Right lobe of liver (tissue), 6 donors: ENCODE data around the gene LRRC8D. TPM values are rescaled to one million over a fixed set of nuclear protein-coding genes. Genes with fewer than 3 reads are reported as not detected.

Experiments used
- ATAC-seq, 4 donors: fragments of 200-7000 bp; cut with Tn5 transposase; one replicate each; pipeline ENCODE4 v1.9.1; 2020; ENCODE audit warnings: mild to moderate bottlenecking in 4 of 4, moderate library complexity in 4 of 4
- DNase-seq, 3 donors: peaks; one replicate each; pipeline ENCODE4 v3.0.0-alpha.2; 2020
- H3K27ac ChIP-seq, 3 donors: fragments of 200-600 bp; one replicate each; pipeline ENCODE4 v1.8.0; 2022
- H3K27me3 ChIP-seq, 2 donors: fragments of 200-600 bp; one replicate each; pipeline ENCODE4 v1.8.0; 2022
- H3K36me3 ChIP-seq, 4 donors: fragments of 200-600 bp; sonication (generic) in 1 of 4; one replicate each; pipeline versions ENCODE4 v1.5.1 to v1.8.0; 2017 to 2022; ENCODE audit warnings: control low read depth in 1 of 4
- H3K4me1 ChIP-seq, 4 donors: fragments of 200-600 bp; sonication (generic) in 1 of 4; one replicate each; pipeline versions ENCODE4 v1.5.1 to v1.8.0; 2017 to 2022; ENCODE audit warnings: control low read depth in 1 of 4
- H3K4me3 ChIP-seq, 3 donors: fragments of 200-600 bp; one replicate each; pipeline ENCODE4 v1.8.0; 2022
- H3K9me3 ChIP-seq, 4 donors: fragments of 200-600 bp; sonication (generic) in 1 of 4; one replicate each; pipeline versions ENCODE4 v1.5.1 to v1.8.0; 2017 to 2022; ENCODE audit warnings: control low read depth in 1 of 4
- POLR2A ChIP-seq: fragments of 450-650 bp; IDR thresholded peaks from one replicate; pipeline ENCODE4 v1.6.1; 2017; ENCODE audit warnings: antibody characterized with exemption, mild to moderate bottlenecking
- WGBS: methylation state at CpG from one replicate; pipeline ENCODE4 v1.1.6; 2018; ENCODE audit warnings: low coverage, low lambda C conversion rate; ENCODE audit not compliant: insufficient coverage; ENCODE audit errors: missing lambda C conversion rate; 5-methylcytosine and 5-hydroxymethylcytosine counted together
- intact Hi-C, 2 donors: fragments of 100-400 bp; cut with DNase I; formaldehyde crosslinking; loops; one replicate each; pipeline versions ENCODE4 v1.11.2 to v1.14.1; 2022
- total RNA-seq, 6 experiments: library from RNA; depleted of rRNA in 2 of 6; stranded (reverse); fragments of >200 nt in 2 of 6; fragmentation: NEBNext Ultra II Directional in 3 of 6; extraction: Animal tissue kit (Norgen Biotek cat#: 25700) in 3 of 6; gene quantifications; one replicate each; pipeline versions ENCODE4 v1.1.0 to v1.2.4, GENCODE V29; 2016 to 2023
- TF ChIP-seq, protein P1 (sequence below), 4 donors: fragments of 200-600 bp in 3 of 4; fragments of 450-650 bp in 1 of 4; IDR thresholded peaks; one replicate each; pipeline versions ENCODE4 v1.5.1 to v1.8.0; 2016 to 2022; ENCODE audit warnings: antibody characterized with exemption in 4 of 4, mild to moderate bottlenecking in 2 of 4
- donor health status: DM: no; HTN: yes; CAD: no.
- donor health status: DM: no; HTN: no; CAD: no.
- donor health status: DM: no; HTN: no; CAD: no.
- donor health status: DM: no; HTN: yes; CAD: no.
- donor health status: DM: no; HTN: yes; CAD: no.

Gene LRRC8D
- total RNA-seq, 6 experiments from 2014 or later, result 11.5 to 22.1 (median 19.3) TPM

DNA sequence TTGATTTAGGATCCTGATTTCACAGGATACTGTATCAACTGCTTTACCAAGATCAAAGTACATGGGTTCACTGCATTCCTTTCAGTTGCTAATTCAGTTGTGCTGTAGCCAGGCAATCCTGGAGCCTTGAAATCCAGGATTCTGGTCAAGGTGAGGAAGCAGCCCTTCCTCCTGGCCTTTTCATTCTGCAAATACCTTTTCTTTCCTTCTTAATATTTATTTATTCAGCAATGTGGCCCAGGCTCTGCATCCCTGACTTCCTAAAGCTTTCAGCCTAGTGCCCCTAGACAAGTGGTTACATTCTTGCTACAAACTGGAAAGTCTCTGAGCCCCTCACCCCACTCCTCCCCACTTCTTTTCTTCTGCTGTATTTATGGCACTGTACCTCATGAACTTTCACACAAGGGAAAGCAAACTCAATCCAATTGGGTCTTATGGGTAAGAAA is 16.2 kb downstream of the LRRC8D start:
- intact Hi-C loops, result no loop called here
- no peaks in the 10 kb centered on the region for H3K36me3 ChIP-seq
- ATAC-seq (peak; percentile 75 to 83 (median 79)), DNase-seq (no peak)
- peaks cover 0 to 59% (median 13%) of the 10 kb centered on the region in 4 donors for H3K4me1 ChIP-seq
- H3K27me3 ChIP-seq, result no peaks in the 10 kb centered on the region
- H3K4me3 ChIP-seq, result peak overlapping the region in 2 of 3 donors; percentile 22 to 36
- TF ChIP-seq POLR2A, result no peak
- TF ChIP-seq, protein P1, sequence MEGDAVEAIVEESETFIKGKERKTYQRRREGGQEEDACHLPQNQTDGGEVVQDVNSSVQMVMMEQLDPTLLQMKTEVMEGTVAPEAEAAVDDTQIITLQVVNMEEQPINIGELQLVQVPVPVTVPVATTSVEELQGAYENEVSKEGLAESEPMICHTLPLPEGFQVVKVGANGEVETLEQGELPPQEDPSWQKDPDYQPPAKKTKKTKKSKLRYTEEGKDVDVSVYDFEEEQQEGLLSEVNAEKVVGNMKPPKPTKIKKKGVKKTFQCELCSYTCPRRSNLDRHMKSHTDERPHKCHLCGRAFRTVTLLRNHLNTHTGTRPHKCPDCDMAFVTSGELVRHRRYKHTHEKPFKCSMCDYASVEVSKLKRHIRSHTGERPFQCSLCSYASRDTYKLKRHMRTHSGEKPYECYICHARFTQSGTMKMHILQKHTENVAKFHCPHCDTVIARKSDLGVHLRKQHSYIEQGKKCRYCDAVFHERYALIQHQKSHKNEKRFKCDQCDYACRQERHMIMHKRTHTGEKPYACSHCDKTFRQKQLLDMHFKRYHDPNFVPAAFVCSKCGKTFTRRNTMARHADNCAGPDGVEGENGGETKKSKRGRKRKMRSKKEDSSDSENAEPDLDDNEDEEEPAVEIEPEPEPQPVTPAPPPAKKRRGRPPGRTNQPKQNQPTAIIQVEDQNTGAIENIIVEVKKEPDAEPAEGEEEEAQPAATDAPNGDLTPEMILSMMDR (IDR thresholded peaks at IDR 0.05), result no peak
- no peaks in the 10 kb centered on the region for H3K9me3 ChIP-seq
- H3K27ac ChIP-seq, result peak overlapping the region; percentile 19 to 77 (median 69)

DNA sequence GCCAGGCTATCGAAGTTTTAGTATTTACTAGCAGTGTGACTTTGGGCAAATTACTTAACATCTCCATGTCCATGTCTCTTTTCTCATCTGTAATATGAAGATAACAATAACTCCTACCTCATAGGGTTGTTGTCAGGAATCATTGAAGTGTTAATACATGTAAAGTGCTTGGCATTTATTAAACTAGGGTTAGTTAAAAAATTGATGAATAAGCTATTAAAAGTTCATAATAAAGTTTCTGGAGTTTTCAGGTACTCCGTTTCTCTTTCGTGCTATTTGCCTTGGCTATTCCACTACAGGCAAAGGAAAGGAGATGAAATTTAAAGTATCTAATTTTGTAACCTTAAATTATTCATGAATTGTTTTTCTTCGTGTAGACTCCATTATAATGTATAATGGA is 16.7 kb downstream of the LRRC8D start:
- Histone ChIP-seq H3K27ac (peak overlapping the region in 2 of 3 donors; percentile 69 to 77), H3K4me1 (peaks cover 0 to 59% (median 13%) of the 10 kb centered on the region in 4 donors), H3K4me3 (no peak overlapping the region), H3K36me3 (no peaks in the 10 kb centered on the region), H3K27me3 (no peaks in the 10 kb centered on the region), H3K9me3 (no peaks in the 10 kb centered on the region)
- DNase-seq (no peak), ATAC-seq (no peak)
- 65% methylated on average over 4 of the region's 4 CpGs for WGBS
- TF ChIP-seq, protein P1 (IDR thresholded peaks at IDR 0.05), result no peak
- no peak for TF ChIP-seq POLR2A
- intact Hi-C loops, result no loop called here

DNA sequence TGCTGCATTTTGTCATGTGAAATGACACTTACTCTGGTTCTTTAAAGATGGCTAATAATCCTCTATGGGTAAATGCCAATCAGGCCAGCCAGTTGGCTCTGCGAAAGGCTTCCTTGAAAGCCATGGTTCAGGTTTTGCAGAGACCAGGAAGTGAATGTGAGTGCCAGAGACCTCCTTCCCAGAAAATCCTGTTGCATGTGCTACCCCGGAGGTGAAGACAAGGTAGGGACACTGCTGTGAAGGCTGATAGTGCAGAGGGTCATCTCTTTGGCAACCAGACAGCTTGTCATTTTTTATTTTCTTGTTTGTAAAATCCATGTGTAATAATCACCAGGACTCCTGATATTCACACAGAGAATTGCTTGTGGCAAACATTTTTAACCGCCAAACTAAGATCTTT is 18.7 kb downstream of the LRRC8D start:
- H3K36me3 ChIP-seq, result no peaks in the 10 kb centered on the region
- no peak overlapping the region for H3K4me3 ChIP-seq
- intact Hi-C loops, result no loop called here
- H3K27me3 ChIP-seq, result no peaks in the 10 kb centered on the region
- H3K4me1 ChIP-seq, result peaks cover 0 to 51% (median 16%) of the 10 kb centered on the region in 4 donors
- 58% methylated on average over 3 of the region's 3 CpGs for WGBS
- H3K9me3 ChIP-seq, result no peaks in the 10 kb centered on the region
- no peak overlapping the region for H3K27ac ChIP-seq
- no peak for TF ChIP-seq POLR2A
- TF ChIP-seq, protein P1 (IDR thresholded peaks at IDR 0.05), result no peak
- ATAC-seq (no peak), DNase-seq (no peak)

DNA sequence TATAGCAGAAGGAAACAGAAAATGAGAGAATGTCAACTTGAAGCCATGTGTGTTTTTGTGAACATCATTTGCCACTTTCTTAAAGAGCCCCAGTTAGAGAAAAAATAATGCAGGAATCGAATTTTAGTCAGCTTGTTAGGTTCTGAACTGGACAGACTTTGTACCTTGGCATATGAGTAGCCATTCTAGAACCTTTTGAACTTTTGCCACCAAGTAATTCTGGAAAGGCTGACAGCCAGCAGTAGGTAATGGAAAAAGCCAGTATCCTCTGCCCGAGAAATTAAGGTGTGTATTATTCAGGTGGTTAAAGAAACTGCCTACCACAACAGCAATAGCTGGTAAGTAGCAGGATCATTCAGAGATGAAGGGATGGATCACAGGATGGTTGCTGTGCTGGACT is 20.7 kb downstream of the LRRC8D start:
- ATAC-seq, result peak in 3 of 4 donors; percentile 7 to 41 (median 21)
- TF ChIP-seq, protein P1 (IDR thresholded peaks at IDR 0.05), result no peak
- no peak for TF ChIP-seq POLR2A
- peak overlapping the region in 2 of 3 donors; percentile 86 to 92 for H3K27ac ChIP-seq
- no peaks in the 10 kb centered on the region for H3K9me3 ChIP-seq
- intact Hi-C loops, result no loop called here
- WGBS, result 28% methylated on average over 2 of the region's 2 CpGs
- DNase-seq, result no peak
- no peaks in the 10 kb centered on the region for H3K27me3 ChIP-seq
- H3K4me1 ChIP-seq, result peaks cover 0 to 38% (median 10%) of the 10 kb centered on the region in 4 donors
- H3K4me3 ChIP-seq, result no peak overlapping the region
- no peaks in the 10 kb centered on the region for H3K36me3 ChIP-seq
